Colonic mucosa (tissue), 4 donors: ENCODE results near the gene GHRHR. TPM values are rescaled to one million over a fixed set of nuclear protein-coding genes. Genes with fewer than 3 reads are reported as not detected.

ENCODE experiments used
- DNase-seq: peaks from one replicate; pipeline ENCODE4 v3.0.0-alpha.2; 2020
- H3K27ac ChIP-seq: fragments of 200-600 bp; one replicate; pipeline ENCODE4 v1.8.0; 2021
- H3K27me3 ChIP-seq: fragments of 200-600 bp; one replicate; pipeline ENCODE4 v1.8.0; 2021
- H3K36me3 ChIP-seq: fragments of 200-600 bp; one replicate; pipeline ENCODE4 v1.8.0; 2021
- H3K4me1 ChIP-seq: fragments of 200-600 bp; one replicate; pipeline ENCODE4 v1.8.0; 2021; ENCODE audit warnings: mild to moderate bottlenecking
- H3K4me3 ChIP-seq: fragments of 200-600 bp; one replicate; pipeline ENCODE4 v1.8.0; 2021
- H3K9ac ChIP-seq, 2 donors: one replicate each; pipeline ENCODE4 v1.7.0; 2013; ENCODE audit warnings: control low read depth in 2 of 2, low read depth in 2 of 2, low read length in 2 of 2
- H3K9me3 ChIP-seq: fragments of 200-600 bp; one replicate; pipeline ENCODE4 v1.8.0; 2021
- CTCF ChIP-seq: fragments of 200-600 bp; IDR thresholded peaks from one replicate; pipeline ENCODE4 v1.8.0; 2022; ENCODE audit warnings: antibody characterized with exemption, mild to moderate bottlenecking
- intact Hi-C: fragments of 100-400 bp; cut with DNase I; formaldehyde crosslinking; loops from one replicate; pipeline ENCODE4 v1.14.1; 2022
- total RNA-seq, 2 donors: library from RNA; stranded (reverse); fragmentation: NEBNext Ultra II Directional in 1 of 2; extraction: Animal tissue kit (Norgen Biotek cat#: 25700) in 1 of 2; gene quantifications; one replicate each; pipeline ENCODE4 v1.2.1, GENCODE V29; 2021
- donor health status: healthy.
- donor health status: DM: no; HTN: no; CAD: no.
- donor health status: DM: no; HTN: no; CAD: no.

GHRHR gene
- total RNA-seq, 2 donors from 2014 or later: not detected

- no peaks in the 10 kb centered on the region for H3K4me1 ChIP-seq
- H3K36me3 ChIP-seq: no peaks in the 10 kb centered on the region
- no peaks in the 10 kb centered on the region for H3K27me3 ChIP-seq
- no peak overlapping the region for H3K4me3 ChIP-seq
- no peaks in the 10 kb centered on the region for H3K9me3 ChIP-seq
- no peak overlapping the region for H3K9ac ChIP-seq
- DNase-seq: peak; percentile 14
- intact Hi-C loops: no loop called here
- H3K27ac ChIP-seq: no peak overlapping the region
- TF ChIP-seq CTCF: no peak
Observed at GRCh38 chr7:30925117-30925516, 38.6 kb upstream of the GHRHR start.

- intact Hi-C loops: no loop called here
- no peak overlapping the region for H3K4me3 ChIP-seq
- no peaks in the 10 kb centered on the region for H3K4me1 ChIP-seq
- no peaks in the 10 kb centered on the region for H3K9me3 ChIP-seq
- no peak for TF ChIP-seq CTCF
- H3K36me3 ChIP-seq: no peaks in the 10 kb centered on the region
- H3K27ac ChIP-seq: no peak overlapping the region
- no peak for DNase-seq
- H3K27me3 ChIP-seq: no peaks in the 10 kb centered on the region
- no peak overlapping the region for H3K9ac ChIP-seq
Observed at GRCh38 chr7:30925913-30926312, 37.8 kb upstream of the GHRHR start.

GRCh38 chr7:30926313-30926712 is 37.4 kb upstream of the GHRHR start:
- no peak overlapping the region for H3K4me3 ChIP-seq
- H3K27me3 ChIP-seq: no peaks in the 10 kb centered on the region
- TF ChIP-seq CTCF: no peak
- no peaks in the 10 kb centered on the region for H3K4me1 ChIP-seq
- H3K9me3 ChIP-seq: no peaks in the 10 kb centered on the region
- H3K36me3 ChIP-seq: no peaks in the 10 kb centered on the region
- no peak overlapping the region for H3K27ac ChIP-seq
- DNase-seq: peak; percentile 15
- intact Hi-C loops: no loop called here
- no peak overlapping the region for H3K9ac ChIP-seq

- Histone ChIP-seq H3K36me3 (no peaks in the 10 kb centered on the region), H3K27me3 (no peaks in the 10 kb centered on the region), H3K27ac (no peak overlapping the region), H3K4me1 (no peaks in the 10 kb centered on the region), H3K9ac (no peak overlapping the region), H3K4me3 (no peak overlapping the region), H3K9me3 (no peaks in the 10 kb centered on the region)
- TF ChIP-seq CTCF: no peak
- no peak for DNase-seq
- intact Hi-C loops: no loop called here
Observed at GRCh38 chr7:30927040-30927439, 36.7 kb upstream of the GHRHR start.

- TF ChIP-seq CTCF: no peak
- Histone ChIP-seq H3K27me3 (no peaks in the 10 kb centered on the region), H3K36me3 (no peaks in the 10 kb centered on the region), H3K27ac (no peak overlapping the region), H3K4me3 (no peak overlapping the region), H3K4me1 (no peaks in the 10 kb centered on the region), H3K9ac (no peak overlapping the region), H3K9me3 (no peaks in the 10 kb centered on the region)
- intact Hi-C loops: no loop called here
- no peak for DNase-seq
Observed at GRCh38 chr7:30927559-30927958, 36.2 kb upstream of the GHRHR start.
